ENCODE data around the gene UACA.

The UACA gene

DNA sequence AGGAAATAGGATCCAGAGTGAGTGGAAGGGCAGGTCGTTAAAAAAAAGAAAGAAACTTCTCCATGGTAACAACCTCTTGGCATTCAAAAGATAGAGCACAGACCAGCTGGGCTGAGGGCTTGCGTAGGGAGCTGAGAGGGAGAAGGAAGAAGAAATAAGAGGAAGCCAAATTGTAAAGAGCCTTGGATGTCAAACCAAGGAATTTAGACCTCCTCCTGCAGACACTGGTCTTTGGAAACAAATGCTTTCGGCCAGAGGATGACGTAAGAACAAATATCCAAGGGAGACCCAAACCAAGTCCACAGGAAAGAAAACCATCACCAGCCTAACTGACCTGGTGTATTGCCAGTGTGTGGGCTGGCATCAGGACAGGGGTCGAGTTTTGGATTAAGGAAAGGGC, 155.2 kb downstream of the UACA start:
- no peak overlapping the region for H3K4me3 ChIP-seq (ENCODE audit: low read length, poor library complexity, severe bottlenecking)

DNA sequence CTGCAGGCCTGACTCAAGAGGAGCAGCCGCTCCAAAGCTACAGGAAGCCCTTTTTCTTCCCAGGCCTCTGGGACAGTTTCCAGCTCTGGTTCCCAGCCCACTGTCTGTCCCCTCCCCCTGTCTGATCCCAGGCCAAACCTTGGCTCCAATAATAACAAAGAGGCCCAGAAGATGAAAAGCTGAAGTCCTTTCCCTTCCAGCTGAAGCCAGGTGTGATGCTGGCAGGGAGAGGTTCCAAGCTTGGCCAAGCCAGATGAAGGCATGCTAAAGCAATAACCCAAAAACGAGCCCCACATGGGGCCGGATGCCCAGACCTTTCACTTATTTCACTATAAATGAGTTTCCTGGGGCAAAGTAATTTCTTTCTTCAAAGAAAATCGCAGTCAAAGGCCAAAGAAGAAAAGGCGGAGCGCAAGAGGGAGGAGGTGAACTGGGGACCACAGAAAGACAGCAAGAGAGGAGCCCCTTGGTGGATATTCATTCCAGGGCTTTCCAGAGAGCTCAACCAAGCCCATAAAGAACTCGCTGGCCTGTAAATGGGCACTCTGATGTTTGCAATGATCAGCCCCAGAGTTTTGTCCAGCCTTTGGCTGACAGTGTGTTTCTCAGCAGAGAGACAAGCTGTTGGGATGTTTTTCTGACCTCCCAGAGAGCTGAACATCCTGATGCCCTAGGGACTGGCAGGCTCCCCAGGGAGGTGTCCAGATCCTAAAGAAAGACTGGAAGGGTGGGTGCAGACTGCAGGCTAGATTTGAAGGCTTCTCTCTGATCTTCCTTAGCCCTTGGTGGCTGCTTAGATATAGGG, 157.6 kb downstream of the UACA start:
- Histone ChIP-seq H2AFZ (ENCODE audit: low read length) (no peak overlapping the region), H3K27me3 (ENCODE audit: insufficient read depth, low read length, poor library complexity, severe bottlenecking) (no peaks in the 10 kb centered on the region), H3K9me3 (ENCODE audit: insufficient read depth, low read depth, low read length) (no peaks in the 10 kb centered on the region), H3K4me1 (ENCODE audit: insufficient read depth, low read length, poor library complexity, severe bottlenecking) (peaks cover 17% of the 10 kb centered on the region), H3K9ac (ENCODE audit: low read depth, low read length, poor library complexity, severe bottlenecking) (no peak overlapping the region), H4K20me1 (ENCODE audit: insufficient read depth, low read length, poor library complexity, severe bottlenecking) (no peaks in the 10 kb centered on the region), H3K9me2 (replicated peaks; ENCODE audit: low read depth, low read length) (no peaks in the 10 kb centered on the region), H3K4me2 (ENCODE audit: low read depth, low read length, poor library complexity, severe bottlenecking) (no peak overlapping the region), H3F3A (ENCODE audit: low read depth) (no peaks in the 10 kb centered on the region), H3K4me3 (ENCODE audit: low read length, poor library complexity, severe bottlenecking) (no peak overlapping the region), H3K79me2 (ENCODE audit: insufficient read depth, low read length) (no peaks in the 10 kb centered on the region), H3K36me3 (ENCODE audit: insufficient read depth, low read length) (no peaks in the 10 kb centered on the region)
- TF ChIP-seq, protein P1, sequence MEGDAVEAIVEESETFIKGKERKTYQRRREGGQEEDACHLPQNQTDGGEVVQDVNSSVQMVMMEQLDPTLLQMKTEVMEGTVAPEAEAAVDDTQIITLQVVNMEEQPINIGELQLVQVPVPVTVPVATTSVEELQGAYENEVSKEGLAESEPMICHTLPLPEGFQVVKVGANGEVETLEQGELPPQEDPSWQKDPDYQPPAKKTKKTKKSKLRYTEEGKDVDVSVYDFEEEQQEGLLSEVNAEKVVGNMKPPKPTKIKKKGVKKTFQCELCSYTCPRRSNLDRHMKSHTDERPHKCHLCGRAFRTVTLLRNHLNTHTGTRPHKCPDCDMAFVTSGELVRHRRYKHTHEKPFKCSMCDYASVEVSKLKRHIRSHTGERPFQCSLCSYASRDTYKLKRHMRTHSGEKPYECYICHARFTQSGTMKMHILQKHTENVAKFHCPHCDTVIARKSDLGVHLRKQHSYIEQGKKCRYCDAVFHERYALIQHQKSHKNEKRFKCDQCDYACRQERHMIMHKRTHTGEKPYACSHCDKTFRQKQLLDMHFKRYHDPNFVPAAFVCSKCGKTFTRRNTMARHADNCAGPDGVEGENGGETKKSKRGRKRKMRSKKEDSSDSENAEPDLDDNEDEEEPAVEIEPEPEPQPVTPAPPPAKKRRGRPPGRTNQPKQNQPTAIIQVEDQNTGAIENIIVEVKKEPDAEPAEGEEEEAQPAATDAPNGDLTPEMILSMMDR (conservative IDR thresholded peaks at IDR 0.05; ENCODE audit: low read length) = no peak
- TF ChIP-seq EZH2phosphoT487 (IDR thresholded peaks at IDR 0.05; ENCODE audit: borderline replicate concordance) = no peak

More for the DNA sequence above, 155.2 kb downstream of the UACA start:
- Histone ChIP-seq H4K20me1 (ENCODE audit: insufficient read depth, low read length, poor library complexity, severe bottlenecking) (no peaks in the 10 kb centered on the region), H3K4me1 (ENCODE audit: insufficient read depth, low read length, poor library complexity, severe bottlenecking) (peaks cover 14% of the 10 kb centered on the region), H3K9ac (ENCODE audit: low read depth, low read length, poor library complexity, severe bottlenecking) (no peak overlapping the region), H3K27me3 (ENCODE audit: insufficient read depth, low read length, poor library complexity, severe bottlenecking) (no peaks in the 10 kb centered on the region), H3K4me2 (ENCODE audit: low read depth, low read length, poor library complexity, severe bottlenecking) (no peak overlapping the region), H3F3A (ENCODE audit: low read depth) (no peaks in the 10 kb centered on the region), H3K9me3 (ENCODE audit: insufficient read depth, low read depth, low read length) (no peaks in the 10 kb centered on the region), H2AFZ (ENCODE audit: low read length) (no peak overlapping the region), H3K79me2 (ENCODE audit: insufficient read depth, low read length) (no peaks in the 10 kb centered on the region), H3K36me3 (ENCODE audit: insufficient read depth, low read length) (no peaks in the 10 kb centered on the region), H3K9me2 (replicated peaks; ENCODE audit: low read depth, low read length) (no peaks in the 10 kb centered on the region)
- TF ChIP-seq, protein P1 (conservative IDR thresholded peaks at IDR 0.05; ENCODE audit: low read length) = no peak
- no peak for TF ChIP-seq EZH2phosphoT487 (IDR thresholded peaks at IDR 0.05; ENCODE audit: borderline replicate concordance)

DNA sequence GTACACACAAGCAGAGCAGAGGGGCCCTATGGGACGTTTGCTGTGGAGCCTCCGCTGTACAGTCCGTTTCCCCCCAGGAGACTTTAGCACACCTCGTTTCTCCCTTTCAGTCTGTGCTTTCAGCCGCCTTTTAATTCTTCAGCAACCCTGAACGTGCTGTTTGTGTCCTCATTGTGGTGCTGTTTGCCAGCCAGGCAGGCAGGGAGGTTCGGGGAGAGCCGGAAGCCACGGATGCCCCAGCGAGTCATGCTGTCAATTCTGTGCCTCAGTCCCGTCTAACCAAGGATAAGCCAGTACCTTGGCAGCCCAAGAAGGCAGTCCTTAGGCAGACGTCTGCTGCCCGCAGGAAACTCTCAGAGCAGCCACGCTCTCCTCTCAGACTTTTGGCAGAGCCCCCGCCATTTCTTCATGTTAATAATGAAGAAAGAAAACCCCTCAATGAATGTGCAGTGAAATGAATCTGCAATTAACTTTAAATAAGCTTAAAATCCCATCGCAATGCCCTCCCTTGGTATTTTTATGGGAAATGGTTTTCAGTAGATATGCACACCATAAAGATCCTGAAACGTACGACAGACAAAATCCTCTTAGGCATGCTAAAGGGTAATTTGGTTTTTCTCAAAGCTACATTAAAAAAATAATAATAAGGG, 158.6 kb downstream of the UACA start:
- Histone ChIP-seq H3K4me1 (ENCODE audit: insufficient read depth, low read length, poor library complexity, severe bottlenecking) (peaks cover 7% of the 10 kb centered on the region), H2AFZ (ENCODE audit: low read length) (no peak overlapping the region), H3K9ac (ENCODE audit: low read depth, low read length, poor library complexity, severe bottlenecking) (no peak overlapping the region), H4K20me1 (ENCODE audit: insufficient read depth, low read length, poor library complexity, severe bottlenecking) (no peaks in the 10 kb centered on the region), H3K27me3 (ENCODE audit: insufficient read depth, low read length, poor library complexity, severe bottlenecking) (no peaks in the 10 kb centered on the region), H3K9me3 (ENCODE audit: insufficient read depth, low read depth, low read length) (no peaks in the 10 kb centered on the region; the same call in 1 of the 2 replicates), H3K36me3 (ENCODE audit: insufficient read depth, low read length) (no peaks in the 10 kb centered on the region), H3F3A (ENCODE audit: low read depth) (no peaks in the 10 kb centered on the region), H3K9me2 (replicated peaks; ENCODE audit: low read depth, low read length) (no peaks in the 10 kb centered on the region), H3K79me2 (ENCODE audit: insufficient read depth, low read length) (no peaks in the 10 kb centered on the region), H3K4me3 (ENCODE audit: low read length, poor library complexity, severe bottlenecking) (no peak overlapping the region), H3K4me2 (ENCODE audit: low read depth, low read length, poor library complexity, severe bottlenecking) (no peak overlapping the region)
- TF ChIP-seq EZH2phosphoT487 (IDR thresholded peaks at IDR 0.05; ENCODE audit: borderline replicate concordance) = no peak
- TF ChIP-seq, protein P1 (conservative IDR thresholded peaks at IDR 0.05; ENCODE audit: low read length) = no peak
